ENCODE results near the gene UTP25.

Gene UTP25

DNA sequence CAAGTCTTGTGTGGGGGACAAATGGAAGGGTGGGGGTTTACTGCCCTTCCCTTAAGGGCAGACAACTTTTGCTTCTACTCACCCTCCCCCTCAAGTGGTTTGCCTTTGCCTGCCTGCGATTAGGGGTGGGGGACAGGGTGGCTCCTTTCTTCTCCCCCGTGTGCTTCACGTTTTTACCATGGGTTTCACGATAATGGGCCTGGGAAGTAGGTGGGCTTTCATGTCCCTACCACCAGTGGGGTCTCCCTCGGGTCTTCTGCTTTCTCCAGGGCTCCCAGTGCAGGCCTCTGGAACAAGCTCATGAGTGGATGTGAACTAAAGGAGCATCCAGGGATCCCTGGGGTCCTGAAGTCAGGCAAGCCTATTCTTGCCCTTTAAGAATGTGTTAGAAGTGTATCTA, 21.6 kb downstream of the UTP25 start:
- FAIRE-seq = no peak

DNA sequence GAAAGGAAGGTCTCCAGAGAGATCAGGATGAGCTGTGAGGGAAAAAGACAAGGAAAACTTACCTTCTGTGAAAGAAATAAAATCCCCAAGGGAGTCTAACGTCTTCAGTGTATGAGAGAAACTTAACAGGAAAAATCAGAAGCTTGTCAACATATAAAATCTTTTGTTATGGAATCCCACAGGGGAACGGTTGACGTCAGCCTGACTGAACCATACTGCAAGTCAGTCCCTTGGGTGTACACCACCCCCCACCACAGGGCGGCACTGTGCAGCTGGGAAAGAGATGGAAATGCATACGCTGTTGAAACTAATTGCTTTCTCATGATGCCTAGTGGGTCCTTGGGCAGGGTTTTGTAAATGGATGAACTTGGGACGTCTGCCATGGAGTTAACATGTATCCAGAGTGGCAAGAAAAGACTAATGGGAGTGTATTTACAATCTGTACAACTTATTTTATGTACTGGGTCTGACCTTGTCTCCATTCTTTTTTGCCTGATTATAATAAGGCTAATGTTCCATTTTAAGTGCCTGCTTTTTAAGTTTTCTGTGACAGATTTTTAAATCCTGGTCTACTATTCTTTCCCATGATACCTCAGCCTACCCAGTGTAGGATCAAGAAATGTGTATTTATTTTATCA, 22.7 kb downstream of the UTP25 start:
- DNase-seq (ENCODE audit: insufficient read length, low spot score) (no peak), FAIRE-seq (peak; percentile 71)
- peak; percentile 50; the same call in 1 of the 2 replicates for TF ChIP-seq POU2F2 (IDR thresholded peaks at IDR 0.05; ENCODE audit: low read depth, low read length)
- TF ChIP-seq POLR2AphosphoS5 (IDR thresholded peaks at IDR 0.05; ENCODE audit: low read depth, low read length) = no peak

More for the DNA sequence above, 21.6 kb downstream of the UTP25 start:
- no peak for DNase-seq (ENCODE audit: insufficient read length, low spot score)
- TF ChIP-seq PAX5 (IDR thresholded peaks at IDR 0.05; ENCODE audit: insufficient read depth, low read length, severe bottlenecking) (no peak), POLR2A (IDR thresholded peaks at IDR 0.05; ENCODE audit: low read depth, low read length) (no peak), TAF1 (IDR thresholded peaks at IDR 0.05; ENCODE audit: low read depth, low read length) (no peak), POLR2AphosphoS5 (IDR thresholded peaks at IDR 0.05; ENCODE audit: low read depth, low read length) (no peak), POU2F2 (IDR thresholded peaks at IDR 0.05; ENCODE audit: low read depth, low read length) (no peak), SPI1 (IDR thresholded peaks at IDR 0.05; ENCODE audit: low read depth, low read length) (no peak)

DNA sequence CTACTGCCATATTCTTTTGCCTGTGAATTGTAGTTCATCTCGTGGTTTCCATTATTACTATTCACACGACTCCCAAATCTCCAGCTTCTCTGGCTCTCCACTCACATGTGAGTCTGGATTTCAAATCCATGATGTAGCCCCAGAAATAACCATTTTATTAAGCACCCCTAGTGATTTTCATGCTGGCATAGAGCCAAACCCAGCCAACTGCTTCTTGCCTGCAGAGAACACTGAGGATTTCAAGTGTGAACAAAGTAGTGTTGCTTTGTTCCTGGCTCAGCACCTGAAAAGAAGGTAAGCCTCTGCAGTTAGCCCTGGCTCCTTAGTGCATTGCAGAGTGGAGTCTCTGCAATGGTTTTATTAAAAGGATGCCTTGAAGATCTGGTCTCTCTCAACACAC, 25.9 kb downstream of the UTP25 start:
- DNase-seq (ENCODE audit: insufficient read length, low spot score) (no peak), FAIRE-seq (no peak)
- TF ChIP-seq POLR2AphosphoS5 (IDR thresholded peaks at IDR 0.05; ENCODE audit: low read depth, low read length) (no peak), POU2F2 (IDR thresholded peaks at IDR 0.05; ENCODE audit: low read depth, low read length) (no peak), SPI1 (IDR thresholded peaks at IDR 0.05; ENCODE audit: low read depth, low read length) (no peak), PAX5 (IDR thresholded peaks at IDR 0.05; ENCODE audit: insufficient read depth, low read length, severe bottlenecking) (no peak), POLR2A (IDR thresholded peaks at IDR 0.05; ENCODE audit: low read depth, low read length) (no peak), TAF1 (IDR thresholded peaks at IDR 0.05; ENCODE audit: low read depth, low read length) (no peak)

DNA sequence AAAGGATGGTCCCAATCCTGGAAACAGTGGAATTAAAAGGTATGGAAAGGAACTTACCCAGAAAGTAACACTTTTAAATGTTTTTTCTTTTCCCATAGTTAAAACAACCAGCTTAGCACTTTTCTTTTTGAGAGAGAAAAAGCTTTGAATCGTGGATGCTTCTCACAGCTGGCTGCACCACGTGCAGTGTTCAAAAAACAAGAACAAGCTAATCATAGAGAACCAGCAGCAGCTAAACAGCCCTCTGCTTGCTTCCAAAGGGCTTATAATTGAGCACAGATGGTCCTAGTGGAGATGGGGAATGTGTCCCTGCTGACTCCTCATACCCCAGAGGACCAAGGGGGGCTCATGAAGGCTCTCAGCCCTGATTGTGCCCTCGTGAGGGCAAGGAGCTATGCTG, 26.4 kb downstream of the UTP25 start:
- no peak for FAIRE-seq
- TF ChIP-seq SPI1 (IDR thresholded peaks at IDR 0.05; ENCODE audit: low read depth, low read length) (no peak), POU2F2 (IDR thresholded peaks at IDR 0.05; ENCODE audit: low read depth, low read length) (no peak), TAF1 (IDR thresholded peaks at IDR 0.05; ENCODE audit: low read depth, low read length) (no peak), POLR2A (IDR thresholded peaks at IDR 0.05; ENCODE audit: low read depth, low read length) (no peak), PAX5 (IDR thresholded peaks at IDR 0.05; ENCODE audit: insufficient read depth, low read length, severe bottlenecking) (no peak), POLR2AphosphoS5 (IDR thresholded peaks at IDR 0.05; ENCODE audit: low read depth, low read length) (no peak)
- DNase-seq (ENCODE audit: insufficient read length, low spot score) = no peak

DNA sequence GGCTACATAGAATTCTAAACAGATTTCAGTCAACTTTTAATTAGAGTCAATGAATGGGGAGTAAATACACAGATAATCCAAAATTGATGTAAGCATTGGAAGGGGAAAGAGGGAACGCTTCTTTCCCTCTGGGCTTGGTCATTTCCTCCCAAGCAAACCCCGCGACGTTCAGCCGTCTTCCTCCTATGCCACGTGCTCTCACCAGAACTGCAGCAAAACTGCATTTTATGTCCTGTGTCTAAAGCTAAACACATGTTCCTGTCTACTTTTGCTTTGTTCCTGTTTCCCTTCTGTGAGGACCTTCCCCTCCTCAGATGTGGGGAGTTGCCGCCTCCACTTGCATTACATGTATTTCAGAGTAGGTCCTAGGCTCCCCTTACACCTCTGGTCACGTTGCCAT, 27.2 kb downstream of the UTP25 start:
- no peak for FAIRE-seq
- no peak for TF ChIP-seq POU2F2 (IDR thresholded peaks at IDR 0.05; ENCODE audit: low read depth, low read length)
- no peak; the same call in 1 of the 2 replicates for TF ChIP-seq POLR2A (IDR thresholded peaks at IDR 0.05; ENCODE audit: low read depth, low read length)
- no peak for TF ChIP-seq SPI1 (IDR thresholded peaks at IDR 0.05; ENCODE audit: low read depth, low read length)
- no peak for TF ChIP-seq POLR2AphosphoS5 (IDR thresholded peaks at IDR 0.05; ENCODE audit: low read depth, low read length)
- no peak for TF ChIP-seq PAX5 (IDR thresholded peaks at IDR 0.05; ENCODE audit: insufficient read depth, low read length, severe bottlenecking)
- TF ChIP-seq TAF1 (IDR thresholded peaks at IDR 0.05; ENCODE audit: low read depth, low read length) = no peak
- DNase-seq (ENCODE audit: insufficient read length, low spot score) = no peak

DNA sequence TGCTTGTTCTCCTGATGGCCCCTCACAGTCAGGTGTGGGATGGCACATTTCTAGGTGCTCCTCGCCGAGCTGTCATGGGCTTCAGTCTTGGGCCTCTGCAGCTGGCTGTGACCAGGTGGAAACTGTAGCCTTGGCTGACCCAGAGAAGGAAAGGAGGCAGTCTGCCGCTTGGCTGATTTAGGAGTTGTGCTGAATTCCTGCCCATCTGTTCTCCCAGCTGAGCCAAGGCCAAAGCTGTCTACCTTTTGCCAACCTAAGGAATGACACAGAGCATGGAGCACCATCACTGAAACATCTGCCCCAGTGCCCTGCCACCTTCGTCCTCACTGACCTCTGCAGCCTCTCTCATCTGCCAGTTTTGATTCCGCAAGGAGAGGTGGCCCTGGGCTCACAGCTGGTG, 27.9 kb downstream of the UTP25 start:
- DNase-seq (ENCODE audit: insufficient read length, low spot score) = no peak
- FAIRE-seq = no peak
- TF ChIP-seq POLR2A (IDR thresholded peaks at IDR 0.05; ENCODE audit: low read depth, low read length) = no peak
- TF ChIP-seq POU2F2 (IDR thresholded peaks at IDR 0.05; ENCODE audit: low read depth, low read length) = no peak
- no peak for TF ChIP-seq POLR2AphosphoS5 (IDR thresholded peaks at IDR 0.05; ENCODE audit: low read depth, low read length)
- TF ChIP-seq TAF1 (IDR thresholded peaks at IDR 0.05; ENCODE audit: low read depth, low read length) = no peak
- TF ChIP-seq PAX5 (IDR thresholded peaks at IDR 0.05; ENCODE audit: insufficient read depth, low read length, severe bottlenecking) = no peak
- no peak for TF ChIP-seq SPI1 (IDR thresholded peaks at IDR 0.05; ENCODE audit: low read depth, low read length)

DNA sequence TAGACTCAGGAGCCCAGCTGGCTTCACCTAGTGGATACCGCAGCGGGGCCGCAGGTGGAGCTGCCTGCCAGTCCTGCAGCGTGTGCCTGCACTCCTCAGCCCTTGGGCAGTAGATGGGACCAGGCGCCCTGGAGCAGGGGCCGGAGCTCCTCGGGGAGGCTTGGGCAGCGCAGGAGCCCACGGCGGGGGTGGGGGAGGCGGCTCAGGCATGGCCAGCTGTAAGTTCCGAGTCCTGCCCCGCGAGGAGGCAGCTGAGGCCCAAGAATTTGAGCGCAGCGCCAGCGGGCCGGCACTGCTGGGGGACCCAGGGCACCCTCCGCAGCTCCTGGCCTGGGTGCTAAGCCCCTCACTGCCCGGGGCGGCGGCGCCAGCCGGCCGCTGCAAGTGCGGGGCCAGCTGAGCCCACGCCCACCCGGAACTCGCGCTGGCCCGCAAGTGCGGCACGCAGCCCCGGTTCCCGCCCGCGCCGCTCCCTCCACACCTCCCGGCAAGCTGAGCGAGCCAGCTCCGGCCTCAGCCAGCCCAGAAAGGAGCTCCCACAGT, 30.9 kb downstream of the UTP25 start:
- TF ChIP-seq SPI1 (IDR thresholded peaks at IDR 0.05; ENCODE audit: low read depth, low read length) (no peak), POLR2AphosphoS5 (IDR thresholded peaks at IDR 0.05; ENCODE audit: low read depth, low read length) (no peak), POLR2A (IDR thresholded peaks at IDR 0.05; ENCODE audit: low read depth, low read length) (no peak), POU2F2 (IDR thresholded peaks at IDR 0.05; ENCODE audit: low read depth, low read length) (no peak), PAX5 (IDR thresholded peaks at IDR 0.05; ENCODE audit: insufficient read depth, low read length, severe bottlenecking) (no peak), TAF1 (IDR thresholded peaks at IDR 0.05; ENCODE audit: low read depth, low read length) (no peak)
- no peak for DNase-seq (ENCODE audit: insufficient read length, low spot score)
- FAIRE-seq = no peak

DNA sequence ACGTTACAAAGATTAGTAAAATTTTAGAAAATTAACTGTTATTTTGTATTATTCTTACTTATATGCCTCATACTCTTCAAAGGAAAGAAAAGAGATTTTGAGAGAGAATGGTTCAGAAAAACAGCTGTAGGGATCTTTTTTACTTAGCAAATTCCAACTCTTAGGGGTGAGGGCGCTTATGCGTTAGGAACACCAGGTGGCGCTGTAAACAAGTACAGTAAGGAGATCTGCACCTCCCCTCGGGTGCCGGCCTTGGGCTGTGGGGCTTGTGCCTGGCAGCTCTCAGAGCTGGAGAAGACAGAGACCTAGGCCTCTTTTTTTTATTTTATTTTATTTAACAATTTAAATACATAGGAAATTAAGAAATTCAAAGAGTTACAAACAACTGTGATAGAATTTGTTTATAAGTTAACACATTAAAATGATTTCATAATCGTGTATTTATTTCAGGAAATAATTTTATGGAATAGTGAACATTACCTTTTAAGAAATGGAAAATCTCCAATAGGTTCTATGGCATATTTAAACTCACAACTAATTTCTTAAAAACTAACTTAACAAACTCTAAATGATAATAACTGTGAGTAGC, 32.6 kb downstream of the UTP25 start:
- DNase-seq (ENCODE audit: insufficient read length, low spot score) = peak; percentile 69
- FAIRE-seq = peak; percentile 38
- TF ChIP-seq TAF1 (IDR thresholded peaks at IDR 0.05; ENCODE audit: low read depth, low read length) (no peak), POU2F2 (IDR thresholded peaks at IDR 0.05; ENCODE audit: low read depth, low read length) (no peak), POLR2AphosphoS5 (IDR thresholded peaks at IDR 0.05; ENCODE audit: low read depth, low read length) (no peak), POLR2A (IDR thresholded peaks at IDR 0.05; ENCODE audit: low read depth, low read length) (no peak), SPI1 (IDR thresholded peaks at IDR 0.05; ENCODE audit: low read depth, low read length) (no peak)

DNA sequence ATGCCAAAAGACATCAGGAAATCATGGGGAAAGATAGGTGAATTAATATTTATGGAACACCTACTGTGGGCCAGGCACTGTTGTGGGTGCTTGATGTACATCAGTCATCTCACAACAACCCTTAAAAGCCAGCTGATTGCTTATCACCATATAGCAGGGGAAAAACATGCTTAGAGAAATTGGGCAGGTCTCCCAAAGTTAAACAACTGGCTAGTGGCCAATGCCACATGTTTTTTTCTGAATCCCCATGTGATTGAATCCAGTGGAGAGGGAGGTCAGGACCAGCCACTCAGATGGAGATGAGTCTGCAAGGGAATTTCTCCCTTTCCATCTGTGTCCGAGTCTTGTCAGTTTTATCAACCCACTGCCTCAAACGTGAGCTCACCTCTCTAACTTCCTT, 33.5 kb downstream of the UTP25 start:
- TF ChIP-seq POU2F2 (IDR thresholded peaks at IDR 0.05; ENCODE audit: low read depth, low read length) = no peak
- no peak for TF ChIP-seq POLR2AphosphoS5 (IDR thresholded peaks at IDR 0.05; ENCODE audit: low read depth, low read length)
- no peak for TF ChIP-seq SPI1 (IDR thresholded peaks at IDR 0.05; ENCODE audit: low read depth, low read length)
- TF ChIP-seq POLR2A (IDR thresholded peaks at IDR 0.05; ENCODE audit: low read depth, low read length) = no peak
- no peak for TF ChIP-seq PAX5 (IDR thresholded peaks at IDR 0.05; ENCODE audit: insufficient read depth, low read length, severe bottlenecking)
- no peak for TF ChIP-seq TAF1 (IDR thresholded peaks at IDR 0.05; ENCODE audit: low read depth, low read length)
- no peak for FAIRE-seq

More for the DNA sequence above, 33.5 kb downstream of the UTP25 start:
- no peak for DNase-seq (ENCODE audit: insufficient read length, low spot score)

Data from GM12891 (cell line).